BE2C (cell line): ENCODE measurements around the gene BMP4.
A peak's percentile ranks its signal among the peaks of the same experiment; 100 is the strongest.

Experiments used
- DNase-seq: peaks from one replicate; pipeline ENCODE4 v3.0.0-alpha.2; 2020
- H3K27me3 ChIP-seq: fragments of 250-450 bp; sonication (Bioruptor Pico); 2 replicates; pipeline ENCODE4 v1.5.1; 2020; ENCODE audit warnings: mild to moderate bottlenecking
- H3K36me3 ChIP-seq: fragments of 250-450 bp; sonication (Bioruptor Pico); 2 replicates; pipeline ENCODE4 v1.5.1; 2020; ENCODE audit warnings: mild to moderate bottlenecking
- H3K4me1 ChIP-seq: fragments of 250-450 bp; sonication (Bioruptor Pico); 2 replicates; pipeline ENCODE4 v1.5.1; 2020
- H3K4me3 ChIP-seq: 2 replicates; pipeline ENCODE4 v1.5.1; 2011; ENCODE audit warnings: low read depth, low read length
- H3K9me3 ChIP-seq: fragments of 250-450 bp; sonication (Bioruptor Pico); 2 replicates; pipeline ENCODE4 v1.5.1; 2020
- CTCF ChIP-seq: IDR thresholded peaks from 2 replicates; pipeline ENCODE4 v1.5.1; 2012; ENCODE audit warnings: mild to moderate bottlenecking, low read depth, low read length

The BMP4 gene

GRCh38 chr14:53958628-53959027, 2.0 kb upstream of the BMP4 start:
- Histone ChIP-seq H3K27me3 (peaks cover 93% of the 10 kb centered on the region), H3K4me3 (no peak overlapping the region), H3K4me1 (no peaks in the 10 kb centered on the region), H3K36me3 (no peaks in the 10 kb centered on the region), H3K9me3 (peaks cover 3% of the 10 kb centered on the region; the same call in 1 of the 2 replicates)
- TF ChIP-seq CTCF = no peak
- DNase-seq = no peak

- Histone ChIP-seq H3K27me3 (peaks cover 91% of the 10 kb centered on the region), H3K4me1 (no peaks in the 10 kb centered on the region), H3K36me3 (no peaks in the 10 kb centered on the region), H3K9me3 (peaks cover 3% of the 10 kb centered on the region; the same call in 1 of the 2 replicates), H3K4me3 (no peak overlapping the region)
- TF ChIP-seq CTCF = no peak
- no peak for DNase-seq
Observed at GRCh38 chr14:53957739-53958138, 1.1 kb upstream of the BMP4 start.

GRCh38 chr14:53955671-53956426, 776 bp downstream of the BMP4 start:
- H3K9me3 ChIP-seq = peaks cover 3% of the 10 kb centered on the region; the same call in 1 of the 2 replicates
- no peaks in the 10 kb centered on the region for H3K4me1 ChIP-seq
- DNase-seq = no peak
- H3K27me3 ChIP-seq = peaks cover 94% of the 10 kb centered on the region
- no peaks in the 10 kb centered on the region for H3K36me3 ChIP-seq
- H3K4me3 ChIP-seq = no peak overlapping the region
- no peak for TF ChIP-seq CTCF

- DNase-seq = no peak
- no peaks in the 10 kb centered on the region for H3K36me3 ChIP-seq
- H3K4me1 ChIP-seq = no peaks in the 10 kb centered on the region
- peaks cover 3% of the 10 kb centered on the region; the same call in 1 of the 2 replicates for H3K9me3 ChIP-seq
- no peak overlapping the region for H3K4me3 ChIP-seq
- TF ChIP-seq CTCF = no peak
- H3K27me3 ChIP-seq = peaks cover 94% of the 10 kb centered on the region
Observed at GRCh38 chr14:53955229-53955556, 1.4 kb downstream of the BMP4 start.

GRCh38 chr14:53954551-53955228, 1.9 kb downstream of the BMP4 start:
- Histone ChIP-seq H3K4me1 (no peaks in the 10 kb centered on the region), H3K9me3 (peaks cover 3% of the 10 kb centered on the region; the same call in 1 of the 2 replicates), H3K4me3 (no peak overlapping the region), H3K27me3 (peaks cover 95% of the 10 kb centered on the region), H3K36me3 (no peaks in the 10 kb centered on the region)
- DNase-seq = no peak
- no peak for TF ChIP-seq CTCF

- peaks cover 94% of the 10 kb centered on the region for H3K27me3 ChIP-seq
Observed at GRCh38 chr14:53953828-53954550, 2.6 kb downstream of the BMP4 start.

More at GRCh38 chr14:53953828-53954550, 2.6 kb downstream of the BMP4 start:
- TF ChIP-seq CTCF = no peak
- Histone ChIP-seq H3K36me3 (no peaks in the 10 kb centered on the region), H3K9me3 (peaks cover 3% of the 10 kb centered on the region; the same call in 1 of the 2 replicates), H3K4me1 (no peaks in the 10 kb centered on the region), H3K4me3 (peak overlapping the region; percentile 55)
- DNase-seq = peak; percentile 15
